Endothelial cell (in vitro differentiated cells): Measurements from ENCODE around the gene GMDS. TPM values are rescaled to one million over a fixed set of nuclear protein-coding genes. Genes with fewer than 3 reads are reported as not detected.

Experiments used
- DNase-seq: peaks from one replicate; pipeline ENCODE4 v3.0.0; 2021; ENCODE audit warnings: low spot score
- H3K27ac Mint-ChIP-seq: one replicate; pipeline ENCODE4 v1.8.0; 2021; ENCODE audit warnings: mixed read lengths, inconsistent platforms; ENCODE audit not compliant: unreplicated experiment
- H3K27me3 Mint-ChIP-seq: one replicate; pipeline ENCODE4 v1.8.0; 2021; ENCODE audit warnings: mild to moderate bottlenecking, moderate library complexity, mixed read lengths, inconsistent platforms; ENCODE audit not compliant: unreplicated experiment
- H3K36me3 Mint-ChIP-seq: one replicate; pipeline ENCODE4 v1.8.0; 2021; ENCODE audit warnings: mild to moderate bottlenecking, low read depth, mixed read lengths, inconsistent platforms; ENCODE audit not compliant: unreplicated experiment
- H3K4me1 Mint-ChIP-seq: one replicate; pipeline ENCODE4 v1.8.0; 2021; ENCODE audit warnings: mild to moderate bottlenecking, mixed read lengths, inconsistent platforms; ENCODE audit not compliant: unreplicated experiment
- H3K4me3 Mint-ChIP-seq: one replicate; pipeline ENCODE4 v1.8.0; 2021; ENCODE audit warnings: mild to moderate bottlenecking, mixed read lengths, inconsistent platforms; ENCODE audit not compliant: unreplicated experiment
- H3K9me3 Mint-ChIP-seq: one replicate; pipeline ENCODE4 v1.8.0; 2021; ENCODE audit warnings: mixed read lengths, inconsistent platforms; ENCODE audit not compliant: unreplicated experiment
- CTCF ChIP-seq: fragments of 200-600 bp; sonication (generic); IDR thresholded peaks from one replicate; pipeline ENCODE4 v1.5.0; 2021; ENCODE audit warnings: antibody characterized with exemption; ENCODE audit not compliant: unreplicated experiment
- total RNA-seq: library from RNA; stranded (reverse); fragmentation: NEBNext Ultra II Directional; extraction: Animal tissue kit (Norgen Biotek cat#: 25700); gene quantifications from one replicate; pipeline ENCODE4 v1.2.1, GENCODE V29; 2021; ENCODE audit not compliant: unreplicated experiment

GMDS gene
- total RNA-seq, 1 donor from 2014 or later, result 36.0 TPM

GRCh38 chr6:2254747-2255146 is 9.3 kb upstream of the GMDS start:
- no peak for TF ChIP-seq CTCF
- H3K4me1 Mint-ChIP-seq, result no peaks in the 10 kb centered on the region

GRCh38 chr6:2249126-2249525 is 3.7 kb upstream of the GMDS start:
- peaks cover 5% of the 10 kb centered on the region for H3K36me3 Mint-ChIP-seq

More at GRCh38 chr6:2254747-2255146, 9.3 kb upstream of the GMDS start:
- no peak overlapping the region for H3K4me3 Mint-ChIP-seq
- no peak for DNase-seq
- no peaks in the 10 kb centered on the region for H3K27me3 Mint-ChIP-seq
- peaks cover 19% of the 10 kb centered on the region for H3K36me3 Mint-ChIP-seq
- no peaks in the 10 kb centered on the region for H3K9me3 Mint-ChIP-seq
- no peak overlapping the region for H3K27ac Mint-ChIP-seq

GRCh38 chr6:2247664-2248063 is 2.3 kb upstream of the GMDS start:
- H3K4me3 Mint-ChIP-seq, result no peak overlapping the region
- no peak for TF ChIP-seq CTCF
- DNase-seq, result no peak
- peaks cover 4% of the 10 kb centered on the region for H3K36me3 Mint-ChIP-seq
- H3K27me3 Mint-ChIP-seq, result peaks cover 6% of the 10 kb centered on the region
- H3K27ac Mint-ChIP-seq, result no peak overlapping the region
- H3K4me1 Mint-ChIP-seq, result peaks cover 27% of the 10 kb centered on the region
- H3K9me3 Mint-ChIP-seq, result no peaks in the 10 kb centered on the region

More at GRCh38 chr6:2249126-2249525, 3.7 kb upstream of the GMDS start:
- Mint-ChIP-seq H3K4me3 (no peak overlapping the region), H3K27me3 (peaks cover 6% of the 10 kb centered on the region), H3K4me1 (peaks cover 26% of the 10 kb centered on the region), H3K9me3 (no peaks in the 10 kb centered on the region), H3K27ac (no peak overlapping the region)
- TF ChIP-seq CTCF, result no peak
- no peak for DNase-seq

GRCh38 chr6:2245877-2246863 is 765 bp upstream of the GMDS start:
- TF ChIP-seq CTCF, result no peak
- Mint-ChIP-seq H3K36me3 (peaks cover 4% of the 10 kb centered on the region), H3K4me1 (peaks cover 27% of the 10 kb centered on the region), H3K9me3 (no peaks in the 10 kb centered on the region), H3K4me3 (peak overlapping the region; percentile 96), H3K27ac (peak overlapping the region; percentile 80), H3K27me3 (peaks cover 8% of the 10 kb centered on the region)
- DNase-seq, result peak; percentile 35
